ENCODE data around the gene EPHA8.

Gene EPHA8

DNA sequence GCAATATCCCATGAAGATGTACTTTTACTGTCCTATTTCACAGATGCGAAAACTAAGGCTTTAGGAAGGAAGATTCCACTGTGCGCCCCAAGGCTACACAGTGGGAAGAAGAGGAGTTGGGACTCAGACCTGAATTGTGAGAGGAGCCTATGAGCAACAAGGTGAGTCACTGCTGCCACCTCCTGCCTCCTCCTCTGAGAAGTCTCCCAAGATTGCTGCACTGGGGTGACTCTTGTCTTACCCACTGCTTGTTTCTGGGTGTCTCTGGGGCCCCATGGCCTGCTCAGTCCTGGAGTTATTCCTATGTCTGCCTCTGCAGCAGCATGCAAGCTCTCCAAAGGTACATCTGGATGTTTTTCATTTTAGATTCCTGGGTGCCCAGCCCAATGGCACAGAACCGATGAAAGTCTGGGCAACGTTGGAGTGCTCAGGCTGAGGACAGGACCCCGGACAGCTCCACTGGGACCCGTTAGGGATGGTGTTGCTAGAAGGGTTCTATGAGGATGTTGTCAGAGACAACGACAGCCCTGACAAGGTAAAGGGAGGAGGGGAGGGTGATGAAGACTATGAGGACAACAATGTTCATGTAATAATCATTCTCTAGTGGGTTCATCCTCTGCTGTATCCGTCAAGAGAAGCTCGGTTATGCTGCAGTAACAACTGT, 62.1 kb downstream of the EPHA8 start:
- DNase-seq = no peak

DNA sequence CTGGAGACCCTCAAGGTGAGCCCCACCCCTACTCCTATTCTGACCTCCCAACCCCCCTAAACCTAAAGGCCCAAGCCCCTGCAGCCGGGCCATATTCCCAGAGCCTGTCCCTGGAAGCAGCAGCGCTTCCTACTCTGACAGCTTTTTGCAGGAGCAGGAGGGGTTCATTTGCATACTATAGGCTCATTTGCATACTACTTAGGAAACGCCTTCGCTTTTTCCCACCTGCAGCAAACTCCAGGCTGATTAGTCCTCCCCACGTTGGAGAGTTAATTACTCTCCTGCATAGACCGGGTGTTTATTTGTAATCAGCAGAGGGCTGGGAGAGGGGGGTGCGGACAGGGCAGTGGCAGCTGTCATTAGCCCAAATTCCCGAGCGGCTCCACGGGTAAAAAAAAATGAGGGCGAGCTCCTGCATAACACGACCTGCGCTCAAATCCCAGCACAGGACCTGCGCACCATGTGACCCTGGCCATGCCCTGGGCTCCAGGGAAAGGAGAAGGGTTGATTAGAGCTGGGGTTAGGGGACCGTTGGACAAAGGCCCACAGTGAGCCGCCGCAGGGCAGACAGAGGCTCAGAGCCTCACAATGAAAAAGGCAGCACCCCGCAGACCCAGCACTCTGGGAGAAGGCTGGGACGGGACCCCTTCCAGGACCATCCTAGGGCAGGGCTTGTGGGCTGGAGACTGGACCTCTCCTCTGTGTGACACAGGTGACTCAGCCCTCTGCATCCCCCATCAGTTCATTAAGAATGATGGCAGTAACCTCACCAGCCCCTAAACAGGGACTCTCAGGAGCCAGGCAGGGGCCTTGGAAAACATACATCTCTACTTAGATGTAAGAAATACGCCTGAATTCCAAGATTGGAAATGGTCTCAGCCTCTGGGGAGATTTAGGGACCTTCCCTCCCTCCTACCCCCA, 63.2 kb downstream of the EPHA8 start:
- DNase-seq = no peak

DNA sequence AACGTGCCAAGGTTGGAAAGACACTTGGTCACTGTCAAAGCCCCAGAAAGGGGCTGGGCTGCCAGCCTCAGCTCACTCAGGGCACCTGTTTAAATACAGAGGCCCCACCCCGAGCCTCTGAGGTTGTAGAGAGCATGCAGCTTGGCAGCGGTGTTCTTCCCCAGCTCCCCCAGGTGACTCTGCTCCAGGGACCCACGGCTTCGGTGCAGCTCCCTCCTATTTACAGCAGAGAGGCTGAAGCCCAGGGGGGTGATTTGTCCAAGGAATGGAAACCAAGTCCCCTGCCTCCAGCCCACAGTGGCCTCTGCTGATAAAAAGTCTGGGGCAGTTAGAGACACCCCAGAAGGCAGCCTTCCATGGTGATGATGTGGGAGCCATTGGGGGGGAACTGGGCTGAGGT, 64.0 kb downstream of the EPHA8 start:
- no peak for DNase-seq

DNA sequence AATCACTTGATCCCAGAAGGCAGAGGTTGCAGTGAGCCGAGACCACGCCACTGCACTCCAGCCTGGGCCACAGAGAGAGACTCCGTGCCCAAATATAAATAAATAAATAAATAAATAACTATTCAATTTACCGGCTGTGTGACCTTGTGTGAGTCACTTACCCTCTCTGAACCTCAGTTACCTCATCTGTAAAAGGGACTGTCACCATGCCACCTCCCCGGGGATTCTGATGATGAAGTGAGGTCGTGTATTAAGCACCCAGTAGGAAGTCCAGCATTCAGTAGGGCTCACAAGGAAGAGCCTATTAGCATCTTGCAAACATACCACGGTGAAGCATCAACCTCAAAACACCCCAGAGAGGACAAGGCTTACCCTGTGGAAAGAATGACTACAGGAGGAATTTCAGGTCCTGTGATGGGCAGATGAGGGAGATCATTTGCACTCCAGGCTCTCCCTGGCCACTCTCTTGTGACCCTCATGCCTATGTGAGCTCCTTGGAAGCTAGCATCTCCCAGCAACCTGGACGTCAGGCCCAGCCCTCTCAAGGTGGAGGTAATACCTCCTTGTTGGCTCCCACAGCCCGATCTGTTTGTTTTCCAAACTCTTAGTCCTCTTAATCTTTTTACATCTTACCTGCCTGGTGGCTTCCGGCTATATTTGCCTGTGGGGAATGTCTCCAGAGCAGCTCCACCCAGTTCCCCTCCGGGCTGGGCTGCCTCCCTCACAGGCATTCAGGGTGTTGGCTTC, 65.6 kb downstream of the EPHA8 start:
- no peak for DNase-seq

DNA sequence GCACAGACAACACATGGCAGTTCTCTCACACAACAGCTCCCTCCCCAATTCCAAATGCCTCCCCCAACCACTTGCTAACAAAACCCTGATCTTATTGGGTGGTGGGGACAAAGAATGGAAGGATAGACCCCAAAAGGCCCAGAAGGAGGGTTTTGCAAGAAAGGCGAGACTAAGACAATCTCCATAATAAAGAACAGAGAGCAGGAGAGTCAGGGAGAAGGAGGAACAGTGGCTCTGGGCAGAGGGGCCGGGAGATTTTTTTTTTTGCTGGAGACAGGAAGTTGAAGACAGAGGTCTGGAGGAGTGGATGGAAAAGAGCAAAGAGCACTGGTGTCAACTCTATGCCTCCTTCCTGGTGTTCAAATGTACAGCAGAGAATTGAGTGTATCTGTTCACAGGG, 66.6 kb downstream of the EPHA8 start:
- DNase-seq = no peak

DNA sequence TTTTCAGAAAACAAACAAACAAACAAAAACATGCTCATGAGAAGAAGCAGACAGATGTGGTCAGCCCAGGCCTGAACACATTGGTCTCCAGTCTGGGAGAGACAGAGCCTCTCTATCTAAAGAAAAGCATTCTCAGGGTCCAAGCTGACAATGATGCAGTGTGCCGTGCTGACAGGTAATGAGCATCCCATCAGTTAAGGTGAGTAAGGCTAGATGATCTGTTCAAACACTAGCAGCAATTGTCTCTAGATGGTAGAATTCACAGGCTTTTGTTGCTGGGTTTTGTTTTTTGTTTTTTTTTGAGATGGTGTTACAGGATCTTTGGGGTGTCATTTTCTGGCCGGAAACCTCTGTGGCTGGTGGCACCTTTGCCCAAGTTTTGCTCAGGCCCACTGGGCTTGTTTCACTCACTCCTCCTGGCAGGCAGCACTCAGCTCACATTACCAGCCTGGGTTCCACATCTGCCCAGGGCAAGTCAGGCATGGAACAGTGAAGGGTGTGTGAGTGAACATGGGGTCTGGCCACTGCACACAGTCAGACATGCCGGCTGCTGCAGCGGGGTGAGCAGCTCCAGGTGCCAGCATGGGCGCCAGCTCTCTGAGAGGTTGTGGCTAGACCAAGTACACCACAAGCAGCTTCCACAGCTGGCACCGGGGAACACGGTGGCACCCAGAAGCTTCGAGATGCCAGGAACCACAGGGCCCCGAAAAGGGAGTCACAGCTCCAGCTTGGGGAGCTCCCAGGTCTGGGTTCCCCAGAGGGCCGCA, 70.6 kb downstream of the EPHA8 start:
- DNase-seq = no peak

DNA sequence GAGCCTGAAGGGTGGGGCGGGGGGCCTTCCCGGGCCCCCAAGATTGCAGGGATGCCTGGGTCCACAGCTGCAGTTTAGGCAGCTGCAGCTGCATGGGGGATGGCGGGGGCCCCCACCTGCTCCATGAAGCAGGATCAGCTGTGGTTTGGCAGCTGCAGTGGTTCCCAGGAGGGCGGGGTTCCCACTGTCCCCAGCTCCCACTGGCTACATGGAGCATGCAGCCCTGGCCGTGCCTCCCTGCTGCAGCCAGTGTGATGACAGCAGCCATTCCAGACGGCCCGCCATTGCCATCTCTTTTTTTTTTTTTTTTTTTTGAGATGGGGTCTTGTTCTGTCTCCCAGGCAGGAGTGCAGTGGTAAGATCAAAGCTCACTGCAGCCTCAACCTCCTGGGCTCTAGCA, 72.1 kb downstream of the EPHA8 start:
- no peak for DNase-seq

DNA sequence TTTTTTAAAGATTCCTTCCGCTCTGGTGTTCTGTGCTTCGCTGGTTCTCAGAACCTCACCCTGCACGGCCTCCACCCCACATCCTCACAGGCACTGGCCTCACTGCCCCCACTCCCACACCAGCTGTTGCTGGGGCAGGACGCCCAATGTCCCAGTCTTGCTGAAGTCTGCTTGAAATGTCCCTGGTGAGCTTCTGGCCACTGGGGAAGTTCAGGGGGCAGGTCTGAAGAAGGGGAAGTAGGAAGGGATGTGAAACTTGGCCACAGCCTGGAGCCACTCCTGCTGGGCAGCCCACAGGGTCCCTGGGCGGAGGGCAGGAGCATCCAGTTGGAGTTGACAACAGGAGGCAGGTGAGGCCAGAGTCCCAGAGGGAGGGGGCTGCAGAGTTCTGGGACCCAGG, 73.1 kb downstream of the EPHA8 start, which contains the start of gene C1QA:
C1QA (plus strand) TSS at position 276 of the 400 bp plus-strand sequence. CDS start 989 bp downstream, outside the sequence.
- DNase-seq = no peak

DNA sequence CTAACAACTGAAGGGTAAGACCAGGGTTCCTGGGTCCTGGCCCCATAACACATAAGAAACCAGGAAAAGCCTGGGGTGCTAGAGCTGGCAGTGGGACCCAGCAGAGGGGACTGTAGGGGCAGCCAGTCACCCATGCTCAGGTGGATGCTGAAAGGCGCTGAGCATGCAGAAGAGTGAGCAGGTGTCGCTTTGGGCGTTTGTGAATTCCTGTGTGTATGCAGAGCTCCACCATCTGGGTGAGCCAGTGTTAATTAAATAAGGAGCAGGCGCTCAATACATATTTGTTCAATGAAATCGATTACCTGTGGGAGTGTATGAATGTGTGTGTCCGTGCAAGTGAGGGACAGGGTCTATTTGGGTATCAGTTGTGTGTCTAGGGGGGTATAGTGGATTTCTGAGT, 73.6 kb downstream of the EPHA8 start:
- no peak for DNase-seq

DNA sequence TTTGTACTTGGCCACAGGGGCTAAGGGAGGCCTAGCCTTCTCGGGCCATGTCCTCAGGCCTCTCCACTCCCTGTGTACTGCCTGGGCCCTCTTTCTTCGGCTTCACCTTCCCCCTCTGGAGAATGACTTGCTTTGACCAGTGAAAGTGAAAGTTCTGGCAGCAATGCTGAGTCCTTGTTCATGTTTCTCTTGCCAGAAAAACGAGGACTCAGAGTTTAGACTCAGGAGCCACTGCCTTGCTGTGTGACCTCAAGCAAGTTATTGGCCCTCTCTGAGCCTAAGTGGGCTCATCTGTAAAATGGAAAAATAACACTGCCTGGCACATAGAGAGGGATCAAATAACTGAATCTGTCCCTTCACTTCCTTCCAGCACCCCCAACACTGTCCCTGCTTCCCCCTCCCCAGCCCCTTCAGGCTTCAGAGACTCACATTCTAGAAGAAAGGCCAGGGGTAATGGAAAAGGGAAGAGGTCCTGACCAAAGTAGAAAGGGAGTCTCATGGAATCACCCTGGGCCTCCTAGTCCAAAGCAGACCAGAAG, 74.7 kb downstream of the EPHA8 start:
- DNase-seq = no peak

DNA sequence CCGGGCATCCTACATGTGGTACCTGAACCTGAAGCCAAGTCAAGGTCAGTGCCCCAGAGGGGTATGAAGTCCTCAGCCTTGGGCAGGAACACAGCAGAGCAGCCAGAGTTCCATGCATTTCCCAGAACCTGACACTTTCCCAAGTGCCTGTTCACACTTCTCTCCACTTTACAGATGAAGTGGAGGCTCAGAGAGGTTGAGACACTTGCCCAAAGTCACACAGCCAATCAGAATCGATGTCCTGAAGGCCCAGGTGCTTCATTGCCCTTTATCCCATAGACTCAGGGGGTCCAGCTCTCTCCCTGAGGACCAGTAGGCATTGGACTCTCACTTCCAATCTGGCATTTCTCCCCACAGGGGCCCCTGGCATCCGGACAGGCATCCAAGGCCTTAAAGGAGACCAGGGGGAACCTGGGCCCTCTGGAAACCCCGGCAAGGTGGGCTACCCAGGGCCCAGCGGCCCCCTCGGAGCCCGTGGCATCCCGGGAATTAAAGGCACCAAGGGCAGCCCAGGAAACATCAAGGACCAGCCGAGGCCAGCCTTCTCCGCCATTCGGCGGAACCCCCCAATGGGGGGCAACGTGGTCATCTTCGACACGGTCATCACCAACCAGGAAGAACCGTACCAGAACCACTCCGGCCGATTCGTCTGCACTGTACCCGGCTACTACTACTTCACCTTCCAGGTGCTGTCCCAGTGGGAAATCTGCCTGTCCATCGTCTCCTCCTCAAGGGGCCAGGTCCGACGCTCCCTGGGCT, 75.4 kb downstream of the EPHA8 start:
- DNase-seq = no peak

DNA sequence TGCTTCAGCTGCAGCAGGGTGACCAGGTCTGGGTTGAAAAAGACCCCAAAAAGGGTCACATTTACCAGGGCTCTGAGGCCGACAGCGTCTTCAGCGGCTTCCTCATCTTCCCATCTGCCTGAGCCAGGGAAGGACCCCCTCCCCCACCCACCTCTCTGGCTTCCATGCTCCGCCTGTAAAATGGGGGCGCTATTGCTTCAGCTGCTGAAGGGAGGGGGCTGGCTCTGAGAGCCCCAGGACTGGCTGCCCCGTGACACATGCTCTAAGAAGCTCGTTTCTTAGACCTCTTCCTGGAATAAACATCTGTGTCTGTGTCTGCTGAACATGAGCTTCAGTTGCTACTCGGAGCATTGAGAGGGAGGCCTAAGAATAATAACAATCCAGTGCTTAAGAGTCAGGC, 76.0 kb downstream of the EPHA8 start:
- no peak for DNase-seq

DNA sequence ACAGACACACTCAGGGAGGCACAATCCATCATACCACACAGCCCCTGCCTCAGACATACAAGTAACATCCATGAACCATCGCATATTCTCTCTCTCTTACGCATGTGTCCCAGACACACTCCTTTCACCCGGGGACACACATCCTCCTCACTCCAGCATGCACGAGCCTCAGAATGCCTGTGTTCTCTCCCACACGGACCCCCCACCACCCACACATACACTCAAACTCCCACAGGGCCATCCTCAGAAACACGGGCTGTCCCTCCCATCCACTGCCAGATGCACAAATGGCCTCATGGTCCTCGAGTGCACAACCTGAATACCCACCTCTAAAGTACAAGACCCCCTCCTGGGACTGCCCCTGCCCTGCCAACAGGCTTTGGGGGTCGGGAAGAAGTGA, 78.0 kb downstream of the EPHA8 start:
- no peak for DNase-seq

DNA sequence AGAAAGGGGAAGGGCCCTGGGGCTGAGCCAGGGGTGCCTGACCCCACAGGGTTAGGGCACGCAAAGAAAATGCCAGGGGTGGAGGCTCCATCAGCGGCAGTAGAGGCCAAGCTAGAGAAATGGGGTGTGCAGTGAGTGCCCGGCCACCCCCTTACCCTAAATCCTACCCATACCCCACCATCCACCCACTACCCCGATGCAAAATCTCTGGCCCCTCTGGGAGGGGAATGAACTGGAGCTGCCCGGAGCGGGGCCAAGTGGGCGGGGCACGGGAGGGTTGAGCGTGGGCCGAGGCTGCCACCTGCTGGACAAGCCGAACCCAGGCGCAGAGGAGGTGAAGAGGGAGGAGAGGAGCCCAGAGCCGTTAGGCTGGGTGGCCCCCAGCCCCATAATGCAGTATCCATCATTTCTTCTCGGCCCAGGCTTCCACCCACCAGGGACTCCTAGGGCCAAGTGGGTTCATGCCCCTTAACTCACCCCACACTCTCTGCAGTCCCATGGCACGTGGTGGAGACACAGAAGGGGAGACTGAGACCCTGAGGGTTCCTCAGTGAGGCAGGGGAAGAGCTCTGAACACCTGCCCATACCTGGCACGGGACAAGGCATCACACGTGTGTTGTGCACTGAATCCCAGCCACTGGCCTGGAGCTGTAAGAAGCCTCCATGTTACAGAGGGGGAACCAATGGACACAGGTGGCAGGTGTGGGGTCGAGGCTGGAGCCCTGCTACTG, 78.8 kb downstream of the EPHA8 start:
- DNase-seq = peak; percentile 59

DNA sequence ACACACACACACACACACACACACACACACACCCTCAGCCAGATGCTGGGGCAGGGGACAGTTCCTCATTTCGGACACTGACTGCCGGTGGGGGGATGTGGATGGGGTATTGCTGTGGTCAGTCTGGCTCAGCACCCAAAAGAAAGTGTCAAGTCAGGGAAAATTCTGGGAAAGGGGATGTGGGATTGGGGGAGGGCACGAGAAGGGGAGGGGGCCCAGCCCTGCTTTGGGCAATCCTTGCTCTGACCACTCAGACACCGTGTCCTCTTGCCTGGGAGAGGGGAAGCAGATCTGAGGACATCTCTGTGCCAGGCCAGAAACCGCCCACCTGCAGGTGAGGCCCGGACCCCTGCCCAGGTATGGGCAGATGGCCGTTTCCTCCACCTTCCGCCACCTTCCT, 80.1 kb downstream of the EPHA8 start, which contains the start of gene C1QC:
C1QC (plus strand) TSS at position 253 of the 400 bp plus-strand sequence. CDS start 391 bp downstream, outside the sequence.
- DNase-seq = no peak

DNA sequence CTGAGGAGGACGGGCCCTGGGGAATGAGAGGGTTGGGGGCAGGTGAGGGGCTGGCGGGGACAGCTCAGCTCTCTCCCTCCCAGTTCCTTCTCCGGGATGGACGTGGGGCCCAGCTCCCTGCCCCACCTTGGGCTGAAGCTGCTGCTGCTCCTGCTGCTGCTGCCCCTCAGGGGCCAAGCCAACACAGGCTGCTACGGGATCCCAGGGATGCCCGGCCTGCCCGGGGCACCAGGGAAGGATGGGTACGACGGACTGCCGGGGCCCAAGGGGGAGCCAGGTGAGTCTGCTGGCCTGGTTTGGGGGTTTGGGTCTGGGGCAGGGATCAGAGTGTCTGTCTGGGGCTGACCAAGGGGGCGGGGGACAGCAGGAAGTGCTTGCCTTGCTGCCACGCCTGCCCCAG, 80.6 kb downstream of the EPHA8 start:
- no peak for DNase-seq

DNA sequence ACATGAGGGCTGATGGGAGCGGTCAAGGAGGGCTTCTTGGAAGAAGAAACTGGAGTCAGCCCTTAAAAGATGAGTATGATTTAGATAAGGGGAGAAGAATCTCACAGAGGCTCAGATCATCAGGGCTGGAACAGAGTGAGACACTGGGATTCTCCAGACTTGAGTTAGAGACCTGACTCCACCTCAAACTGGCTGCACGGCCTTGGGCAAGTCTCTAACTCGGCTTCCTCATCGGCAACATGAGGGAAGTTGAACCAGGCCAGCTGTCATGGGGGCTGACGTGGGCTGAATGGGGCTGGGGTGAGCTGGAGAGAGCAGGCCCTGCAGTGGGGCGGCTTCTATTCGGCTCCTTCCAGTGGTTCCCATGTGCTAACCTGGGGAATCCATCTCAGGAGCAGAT, 82.6 kb downstream of the EPHA8 start:
- DNase-seq = no peak

DNA sequence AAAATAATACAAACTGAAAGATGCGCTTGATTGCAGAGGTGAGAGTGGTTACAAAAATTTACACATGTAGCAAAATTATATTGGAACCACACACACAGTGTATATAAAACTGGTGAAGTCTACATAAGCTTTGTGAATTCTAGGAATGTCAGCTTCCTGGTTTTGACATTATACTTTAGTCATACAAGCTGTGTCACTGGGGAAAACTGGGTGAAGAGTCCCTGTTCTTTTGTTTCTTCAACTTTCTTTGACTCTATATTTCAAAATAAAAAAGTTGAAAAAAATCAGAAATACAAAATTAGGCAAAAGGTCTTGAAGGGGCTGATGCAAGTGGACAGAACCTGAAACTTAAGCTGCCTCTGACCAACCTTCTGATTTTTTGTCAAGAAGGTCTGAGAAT, 83.1 kb downstream of the EPHA8 start:
- DNase-seq = no peak

DNA sequence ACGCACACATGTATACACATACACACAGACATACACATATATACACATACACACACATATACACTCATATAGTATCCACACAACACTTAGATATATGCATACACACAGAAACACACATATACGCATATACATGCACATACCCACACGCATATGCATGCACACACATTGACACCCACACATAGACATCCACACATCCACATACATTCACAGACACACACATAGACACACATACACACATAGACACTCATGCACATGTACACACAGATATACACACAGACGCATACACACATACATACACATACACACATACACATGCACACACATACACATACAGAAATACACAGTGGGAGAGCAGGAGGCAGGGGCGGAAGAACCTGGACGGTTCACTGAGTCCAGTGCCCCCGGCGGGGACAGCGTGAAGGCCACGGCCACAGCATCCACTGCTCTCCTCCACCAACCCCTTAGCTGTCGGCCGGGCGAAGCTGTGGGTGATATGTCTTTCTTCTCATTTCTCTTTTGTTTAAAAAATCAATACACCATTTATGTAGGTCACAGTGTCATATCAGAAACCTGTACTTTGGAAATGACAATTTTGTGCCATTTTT, 86.9 kb downstream of the EPHA8 start:
- no peak for DNase-seq
